HG03571 (cell line): ENCODE measurements around the gene PHTF1.

Experiments
- ATAC-seq: cut with Tn5 transposase; IDR thresholded peaks from one replicate; pipeline ENCODE4 v1.9.1; 2021; ENCODE audit not compliant: unreplicated experiment

Gene PHTF1

GRCh38 chr1:113759333-113760101, at the start of gene PHTF1:
PHTF1 (minus strand) TSS chr1:113759486; CDS start chr1:113758703, 783 bp downstream.
- ATAC-seq: peak; percentile 92

DNA sequence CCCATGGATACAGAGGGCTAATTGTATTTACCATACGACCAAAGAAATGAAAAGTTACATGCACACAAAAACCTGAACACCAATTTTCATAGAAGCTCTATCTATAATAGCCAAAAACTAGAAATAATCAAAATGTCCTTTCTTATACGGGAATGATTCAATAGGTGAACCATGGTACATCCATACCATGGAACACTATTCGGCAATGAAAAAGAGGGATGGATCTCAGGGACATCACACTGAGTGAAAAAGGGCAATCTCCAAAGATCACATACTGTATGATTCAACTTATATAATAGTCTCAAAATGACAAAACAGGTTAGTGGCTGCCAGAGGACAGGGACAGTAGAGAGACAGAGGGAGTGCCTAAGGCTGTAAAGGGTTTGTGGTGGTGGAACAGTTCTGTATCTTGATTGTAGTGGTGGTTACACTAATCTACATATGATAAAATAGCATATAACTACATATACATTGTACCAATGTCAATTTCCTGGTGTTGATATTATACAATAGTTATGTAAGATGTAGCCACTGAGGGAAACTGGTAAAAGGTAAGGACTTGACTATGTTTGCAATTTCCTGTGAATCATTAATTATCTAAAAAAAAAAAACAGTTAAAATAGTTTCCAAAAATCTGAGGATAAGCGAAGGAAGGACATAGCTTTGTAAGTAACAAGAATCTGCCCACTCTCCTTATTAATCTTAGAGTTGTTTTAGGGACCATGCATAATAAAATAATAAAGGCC, 49.3 kb upstream of the PHTF1 start:
- ATAC-seq: no peak

- ATAC-seq: no peak
These were observed 46.4 kb upstream of the PHTF1 start for GRCh38 chr1:113805639-113806038.

DNA sequence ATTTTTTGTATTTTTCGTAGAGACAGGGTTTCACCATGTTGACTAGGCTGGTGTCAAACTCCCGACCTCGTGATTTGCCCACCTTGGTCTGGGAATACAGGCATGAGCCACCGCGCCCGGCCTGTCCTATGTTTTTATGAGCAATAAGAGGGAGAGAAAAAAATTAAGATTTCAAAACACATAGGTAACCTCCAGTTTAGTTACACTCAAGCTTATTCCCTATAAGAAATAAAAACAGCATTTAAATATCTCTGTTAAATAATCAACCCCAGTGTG, 45.9 kb upstream of the PHTF1 start:
- no peak for ATAC-seq

DNA sequence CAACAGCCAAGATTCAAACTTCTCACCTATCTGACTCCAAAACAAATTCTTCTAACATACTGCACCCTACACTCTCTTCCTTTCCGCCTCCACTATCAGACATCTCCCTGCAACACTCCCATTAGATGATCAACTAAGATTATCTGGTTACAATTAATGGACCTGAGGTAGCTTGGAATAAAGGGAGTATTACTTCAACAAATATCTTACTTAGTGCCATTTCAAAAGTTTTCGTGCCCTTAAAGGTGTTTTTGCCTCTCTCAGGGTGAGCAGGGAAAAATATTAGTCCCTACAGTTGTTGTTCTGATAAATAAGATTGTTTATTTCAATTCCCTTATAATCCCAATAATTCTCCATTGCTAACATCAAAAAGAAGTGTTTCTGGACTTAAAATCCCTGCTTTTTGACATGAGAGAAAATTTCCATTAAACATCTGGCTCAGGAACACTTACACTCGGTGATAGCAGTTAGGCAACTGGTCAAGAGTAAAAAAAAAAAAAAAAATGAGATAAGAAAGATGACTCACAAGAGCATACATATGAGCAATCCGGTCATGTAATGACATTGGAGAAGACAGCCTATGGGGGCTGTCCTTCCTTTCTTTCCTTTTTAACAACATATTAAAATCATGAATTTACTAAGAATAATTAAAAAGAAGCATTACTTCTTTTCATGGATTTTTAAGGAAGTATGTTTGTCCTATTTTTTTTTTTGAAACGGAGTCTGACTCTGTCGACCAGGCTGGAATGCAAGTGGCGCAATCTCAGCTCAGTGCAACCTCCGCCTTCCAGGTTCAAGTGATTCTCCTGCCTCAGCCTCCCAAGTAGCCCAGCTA, 45.4 kb upstream of the PHTF1 start:
- ATAC-seq: no peak

GRCh38 chr1:113802367-113803007, 43.2 kb upstream of the PHTF1 start:
- no peak for ATAC-seq

DNA sequence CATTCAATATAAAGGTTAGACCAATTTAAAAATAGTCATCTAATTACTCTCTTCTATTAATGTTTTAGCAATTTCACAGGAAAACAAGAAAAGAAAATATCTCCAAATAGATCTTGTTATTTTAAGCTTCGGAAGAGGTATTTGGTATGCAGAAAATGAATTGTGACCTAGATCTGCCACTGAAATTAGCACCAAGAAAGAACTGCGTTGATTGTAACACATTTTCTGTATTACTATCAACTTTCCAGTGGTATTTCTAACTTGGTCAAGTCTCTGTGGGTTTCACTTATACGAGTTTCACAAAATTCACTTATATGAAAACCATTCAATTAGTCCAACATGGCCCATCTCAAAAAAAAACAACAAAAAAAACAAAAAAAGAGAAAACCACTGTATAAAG, 41.2 kb upstream of the PHTF1 start:
- ATAC-seq: no peak

GRCh38 chr1:113797472-113797871, 38.2 kb upstream of the PHTF1 start:
- no peak for ATAC-seq

GRCh38 chr1:113793878-113794834, 34.9 kb upstream of the PHTF1 start:
- no peak for ATAC-seq

GRCh38 chr1:113792986-113793385, 33.7 kb upstream of the PHTF1 start:
- ATAC-seq: no peak

- ATAC-seq: no peak
These were observed 33.2 kb upstream of the PHTF1 start for GRCh38 chr1:113792471-113792870.

DNA sequence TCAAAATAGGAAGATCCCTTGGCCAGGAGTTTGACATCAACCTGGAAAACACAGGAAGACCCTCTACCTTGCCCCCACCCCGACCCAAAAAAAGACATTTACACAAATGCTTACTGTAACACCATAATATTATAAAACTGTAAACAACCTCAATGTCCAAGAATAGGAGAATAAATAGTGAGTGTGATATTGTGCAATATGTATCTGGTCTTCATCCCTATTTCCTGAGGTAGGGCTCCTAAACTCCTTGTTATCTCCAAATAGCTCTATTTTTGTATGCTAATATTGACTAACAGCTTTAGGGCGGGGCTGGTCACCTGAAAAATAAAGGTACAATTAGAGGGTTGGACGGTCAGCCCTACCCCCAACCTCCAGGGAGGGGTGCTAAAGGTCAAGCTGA, 29.5 kb upstream of the PHTF1 start:
- no peak for ATAC-seq

GRCh38 chr1:113787663-113788062, 28.4 kb upstream of the PHTF1 start:
- no peak for ATAC-seq

DNA sequence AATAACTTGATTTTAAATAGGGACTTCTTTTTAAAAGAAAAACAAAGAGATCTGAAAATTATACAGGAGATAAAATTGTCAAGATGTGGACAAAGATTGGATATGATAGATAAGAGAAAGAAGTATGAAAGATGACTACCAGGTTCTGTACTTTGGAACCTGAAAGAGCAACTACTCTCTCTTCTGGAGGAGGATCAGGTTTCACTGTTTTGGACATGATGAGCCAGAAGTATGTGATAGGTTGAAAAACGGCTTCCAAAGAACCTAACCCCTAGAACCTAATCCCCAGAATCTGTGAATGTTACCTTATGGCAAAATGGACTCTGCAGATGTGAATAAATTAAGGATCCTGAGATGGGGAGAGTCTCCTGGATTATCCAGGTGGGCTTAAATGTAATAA, 26.8 kb upstream of the PHTF1 start:
- no peak for ATAC-seq

GRCh38 chr1:113784104-113784779, 25.0 kb upstream of the PHTF1 start:
- peak; percentile 54 for ATAC-seq

GRCh38 chr1:113783254-113784103, 24.2 kb upstream of the PHTF1 start:
- peak; percentile 88 for ATAC-seq

- no peak for ATAC-seq
These were observed 23.1 kb upstream of the PHTF1 start for GRCh38 chr1:113782406-113782805.

DNA sequence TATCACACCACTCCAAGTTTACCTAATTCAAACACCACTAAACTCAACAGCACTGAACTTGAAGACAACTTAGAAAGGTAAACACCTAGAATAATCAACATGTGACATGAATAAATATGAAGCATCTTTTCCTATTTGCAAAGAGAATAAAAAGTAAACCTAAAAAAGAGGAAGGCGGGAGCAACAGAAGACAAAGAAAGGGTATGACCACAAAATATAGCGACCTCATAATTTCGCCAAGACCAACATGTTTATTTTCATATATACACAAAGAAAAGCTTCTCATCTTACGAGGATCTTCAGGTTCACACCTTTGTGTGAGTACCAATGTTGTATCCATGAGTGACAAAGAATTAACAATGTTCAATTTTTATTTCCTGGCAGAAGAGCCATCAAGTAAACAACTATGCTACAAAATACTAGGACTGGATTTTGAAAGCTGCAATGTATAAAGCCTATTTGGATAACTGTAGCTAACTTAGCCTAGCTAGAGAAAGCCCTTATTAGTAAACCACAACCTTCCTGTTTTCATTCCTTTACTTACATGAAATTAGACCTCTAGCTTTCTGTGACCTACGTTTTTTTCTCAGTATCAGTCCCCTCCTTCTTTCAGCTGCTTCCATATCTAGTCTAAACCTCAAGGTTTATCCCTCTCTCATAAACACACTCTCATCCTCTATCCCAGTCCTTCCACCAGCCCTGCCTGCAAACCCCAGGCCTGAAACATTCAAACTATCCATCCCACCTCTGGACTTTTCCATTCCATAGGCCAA, 21.3 kb upstream of the PHTF1 start:
- no peak for ATAC-seq
